Measurements from ENCODE around the gene TCF12.

Gene TCF12

DNA sequence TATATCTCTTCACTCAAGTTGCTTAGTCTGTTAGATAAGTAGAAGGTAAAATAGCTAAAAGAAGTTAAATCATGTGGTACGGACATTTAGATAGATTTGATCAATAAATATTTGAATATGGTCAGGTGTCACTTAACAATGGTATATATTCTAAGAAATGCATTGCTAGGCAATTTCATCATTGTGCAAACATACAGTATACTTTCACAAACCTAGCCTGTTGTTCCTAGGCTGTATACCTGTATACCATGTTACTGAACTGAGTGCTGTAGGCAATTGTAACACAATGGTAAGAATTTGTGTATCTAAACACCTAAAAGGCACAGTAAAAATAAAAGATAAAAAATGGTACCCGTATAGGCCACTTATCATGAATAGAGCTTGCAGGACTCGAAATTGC, 345.1 kb downstream of the TCF12 start:
- no peak overlapping the region for H3K4me3 Mint-ChIP-seq
- H3K9me3 Mint-ChIP-seq (ENCODE audit: low read depth), result no peaks in the 10 kb centered on the region
- peaks cover 16% of the 10 kb centered on the region for H3K36me3 Mint-ChIP-seq
- H3K27me3 Mint-ChIP-seq, result no peaks in the 10 kb centered on the region
- no peaks in the 10 kb centered on the region for H3K4me1 Mint-ChIP-seq (ENCODE audit: low read depth)
- no peak overlapping the region for H3K27ac Mint-ChIP-seq

DNA sequence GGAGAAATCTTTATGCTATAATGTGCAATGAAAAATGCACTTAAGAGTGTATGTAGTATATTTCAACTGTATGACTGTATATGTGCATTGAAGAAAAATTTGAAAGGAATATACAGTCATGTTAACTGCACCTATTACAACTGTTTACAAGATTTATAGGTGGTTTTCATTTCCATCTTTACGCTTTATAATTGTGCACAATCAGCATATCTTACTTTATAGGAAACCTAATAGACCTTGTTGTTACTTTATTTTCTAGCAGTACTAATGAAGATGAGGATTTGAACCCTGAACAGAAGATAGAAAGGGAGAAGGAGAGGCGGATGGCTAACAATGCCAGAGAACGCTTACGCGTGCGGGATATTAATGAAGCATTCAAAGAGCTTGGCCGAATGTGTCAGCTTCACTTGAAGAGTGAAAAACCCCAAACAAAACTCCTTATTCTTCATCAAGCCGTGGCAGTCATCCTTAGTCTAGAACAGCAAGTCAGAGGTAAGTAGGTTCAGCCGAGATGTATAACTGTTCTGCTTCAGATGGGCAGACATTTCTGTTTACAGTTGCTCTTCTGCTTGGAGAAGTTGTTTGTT, 354.4 kb downstream of the TCF12 start:
- Mint-ChIP-seq H3K27ac (no peak overlapping the region), H3K36me3 (peaks cover 29% of the 10 kb centered on the region), H3K9me3 (ENCODE audit: low read depth) (no peaks in the 10 kb centered on the region), H3K4me3 (no peak overlapping the region), H3K4me1 (ENCODE audit: low read depth) (peaks cover 1% of the 10 kb centered on the region), H3K27me3 (no peaks in the 10 kb centered on the region)

DNA sequence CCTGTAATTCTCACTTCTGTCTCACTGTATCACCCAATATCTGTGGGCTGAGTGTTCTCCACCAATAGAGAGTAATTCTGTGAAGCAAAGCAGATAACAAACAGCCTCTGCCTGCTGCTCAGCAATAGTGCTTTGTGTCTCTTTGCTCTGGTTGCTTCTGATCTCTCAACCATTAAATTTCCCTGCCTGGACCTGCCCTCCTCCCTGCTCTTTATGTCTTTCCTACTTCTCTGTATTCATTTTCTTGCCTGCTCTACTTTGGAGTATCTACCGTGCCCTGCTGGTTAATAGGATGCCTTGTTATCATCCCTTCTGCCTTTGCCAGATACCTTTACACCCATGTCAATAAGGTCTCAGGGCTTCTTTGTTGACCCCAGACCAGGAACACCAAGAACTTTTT, 355.0 kb downstream of the TCF12 start:
- H3K4me3 Mint-ChIP-seq, result no peak overlapping the region

DNA sequence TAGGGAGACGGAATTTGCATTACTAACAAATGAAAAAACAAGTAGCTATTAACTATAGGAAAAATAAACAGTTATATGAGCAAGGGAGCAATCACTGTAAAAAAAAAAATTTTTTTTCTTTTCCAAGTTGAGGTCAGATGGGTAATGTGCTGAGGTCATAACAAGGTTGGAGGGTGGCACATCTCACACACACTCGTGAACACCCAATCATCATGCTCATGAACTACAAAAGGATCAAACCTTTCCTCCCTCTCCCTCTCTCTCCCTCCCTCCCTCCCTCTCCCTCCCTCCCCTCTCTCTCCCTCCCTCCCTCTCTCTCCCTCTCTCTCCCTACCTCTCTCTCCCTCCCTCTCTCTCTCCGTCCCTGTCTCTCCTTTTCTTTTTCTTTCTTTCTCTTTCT, 360.0 kb downstream of the TCF12 start:
- Mint-ChIP-seq H3K27me3 (no peaks in the 10 kb centered on the region), H3K4me1 (ENCODE audit: low read depth) (no peaks in the 10 kb centered on the region), H3K27ac (no peak overlapping the region), H3K9me3 (ENCODE audit: low read depth) (no peaks in the 10 kb centered on the region), H3K36me3 (peaks cover 30% of the 10 kb centered on the region), H3K4me3 (no peak overlapping the region)

More for the DNA sequence above, 355.0 kb downstream of the TCF12 start:
- Mint-ChIP-seq H3K27me3 (no peaks in the 10 kb centered on the region), H3K9me3 (ENCODE audit: low read depth) (no peaks in the 10 kb centered on the region), H3K4me1 (ENCODE audit: low read depth) (peaks cover 1% of the 10 kb centered on the region), H3K36me3 (peaks cover 32% of the 10 kb centered on the region), H3K27ac (no peak overlapping the region)

DNA sequence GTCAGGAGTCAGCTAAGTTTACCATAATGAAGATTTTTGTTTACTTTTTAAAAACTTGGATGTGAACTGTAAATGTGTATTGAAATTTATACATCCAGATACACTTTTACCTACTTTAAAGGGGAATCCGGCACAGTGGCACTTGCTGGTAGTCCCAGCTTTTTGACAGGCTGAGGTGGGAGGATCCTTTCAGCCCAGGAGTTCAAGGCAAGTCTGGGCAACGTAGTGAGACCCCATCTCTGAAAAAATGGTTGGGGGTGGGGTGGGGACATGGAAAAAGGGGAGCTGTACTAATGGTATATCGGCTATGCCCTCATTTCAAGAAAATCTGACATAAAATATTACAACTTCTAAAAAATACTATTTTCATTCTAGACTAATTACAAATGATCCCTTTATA, 362.0 kb downstream of the TCF12 start:
- Mint-ChIP-seq H3K4me3 (no peak overlapping the region), H3K4me1 (ENCODE audit: low read depth) (peaks cover 7% of the 10 kb centered on the region), H3K9me3 (ENCODE audit: low read depth) (no peaks in the 10 kb centered on the region), H3K36me3 (peaks cover 38% of the 10 kb centered on the region), H3K27ac (no peak overlapping the region), H3K27me3 (no peaks in the 10 kb centered on the region)

DNA sequence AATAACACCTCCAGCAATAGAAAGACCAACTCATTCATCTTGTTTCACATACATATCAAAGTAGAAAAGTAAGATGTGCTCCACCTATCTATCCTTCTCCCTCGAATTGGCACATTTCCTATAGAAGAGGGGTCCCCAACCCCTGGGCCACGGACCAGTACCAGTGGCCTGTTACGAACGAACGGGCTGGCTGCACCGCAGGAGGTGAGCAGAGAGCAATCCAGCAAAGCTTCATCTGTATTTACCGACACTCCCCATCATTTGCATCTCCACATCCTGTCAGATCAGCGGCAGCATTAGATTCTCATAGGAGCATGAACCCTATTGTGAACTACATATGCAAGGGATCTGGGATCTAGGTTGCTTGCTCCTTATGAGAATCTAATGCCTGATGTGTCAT, 362.9 kb downstream of the TCF12 start:
- Mint-ChIP-seq H3K36me3 (peaks cover 39% of the 10 kb centered on the region), H3K4me3 (no peak overlapping the region), H3K27ac (no peak overlapping the region), H3K9me3 (ENCODE audit: low read depth) (no peaks in the 10 kb centered on the region), H3K27me3 (no peaks in the 10 kb centered on the region), H3K4me1 (ENCODE audit: low read depth) (peaks cover 7% of the 10 kb centered on the region)

DNA sequence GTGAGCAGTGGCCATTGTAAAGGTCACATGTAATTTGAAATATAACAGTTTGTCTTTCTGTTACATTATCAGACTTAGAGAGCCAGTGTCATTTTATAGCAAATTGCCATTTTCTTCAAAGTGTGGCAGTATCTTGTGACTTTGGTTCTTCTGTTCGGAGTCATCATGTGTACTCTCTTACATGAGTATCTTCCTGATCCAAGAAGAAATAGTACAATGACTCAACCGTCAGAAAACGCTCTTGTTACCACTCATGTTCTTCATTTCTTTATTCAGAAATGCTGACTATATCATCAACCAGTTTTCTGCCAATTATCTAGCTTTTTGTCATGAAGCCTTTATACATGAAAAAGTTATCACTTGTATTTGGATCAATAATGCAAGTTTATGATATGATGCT, 364.2 kb downstream of the TCF12 start:
- Mint-ChIP-seq H3K4me3 (no peak overlapping the region), H3K27ac (no peak overlapping the region), H3K4me1 (ENCODE audit: low read depth) (peaks cover 7% of the 10 kb centered on the region), H3K9me3 (ENCODE audit: low read depth) (no peaks in the 10 kb centered on the region), H3K27me3 (no peaks in the 10 kb centered on the region), H3K36me3 (peaks cover 41% of the 10 kb centered on the region)

DNA sequence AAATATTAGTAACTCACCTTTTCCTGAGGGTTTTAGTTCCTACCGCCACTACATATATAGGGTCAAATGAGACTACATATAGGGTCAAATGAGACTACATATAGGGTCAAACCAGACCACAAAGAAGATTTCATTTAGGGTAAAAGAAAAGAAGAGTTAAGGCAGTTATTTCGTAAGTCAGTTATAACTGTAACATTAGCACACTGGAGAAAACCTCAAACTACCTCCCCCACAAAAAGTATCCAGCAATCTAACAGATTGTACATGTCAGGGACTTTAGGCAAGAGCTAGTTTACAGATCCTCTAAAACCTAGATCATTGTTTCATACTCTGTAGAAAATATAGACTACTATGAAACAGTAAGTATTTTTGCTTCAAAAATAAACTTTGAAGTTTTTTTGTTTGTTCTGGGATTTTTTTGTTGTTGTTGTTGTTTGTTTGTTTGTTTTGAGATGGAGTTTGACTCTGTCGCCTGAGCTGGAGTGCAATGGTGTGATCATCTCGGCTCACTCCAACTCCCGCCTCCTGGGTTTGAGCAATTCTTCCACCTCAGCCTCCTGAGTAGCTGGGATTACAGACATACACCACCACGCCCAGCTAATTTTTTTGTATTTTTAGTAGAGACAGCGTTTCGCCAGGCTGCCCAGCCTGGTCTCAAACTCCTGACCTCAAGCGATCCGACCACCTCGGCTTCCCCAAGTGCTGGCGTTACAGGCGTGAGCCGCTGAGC, 365.5 kb downstream of the TCF12 start:
- Mint-ChIP-seq H3K9me3 (ENCODE audit: low read depth) (no peaks in the 10 kb centered on the region), H3K4me3 (no peak overlapping the region), H3K27me3 (no peaks in the 10 kb centered on the region), H3K4me1 (ENCODE audit: low read depth) (peaks cover 7% of the 10 kb centered on the region), H3K27ac (no peak overlapping the region), H3K36me3 (peaks cover 43% of the 10 kb centered on the region)

DNA sequence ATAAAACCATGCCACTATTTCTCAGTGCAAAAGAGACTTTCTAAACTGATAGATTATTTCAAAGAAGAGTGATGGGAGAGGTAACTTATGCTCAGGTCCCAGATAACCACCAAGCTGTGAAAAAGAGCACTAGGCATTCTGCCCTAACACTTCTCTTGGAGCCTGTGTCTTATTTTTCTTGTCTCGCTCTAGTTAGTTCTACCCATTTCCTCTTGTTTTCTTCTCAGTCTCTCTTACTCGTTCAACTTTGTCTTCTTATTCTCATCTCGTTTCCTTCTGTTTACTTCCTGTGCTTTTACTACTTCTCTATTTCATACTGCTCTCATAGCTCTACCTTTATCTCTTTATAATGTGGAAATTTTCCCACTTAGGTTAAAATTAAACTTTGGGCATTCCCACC, 366.1 kb downstream of the TCF12 start:
- Mint-ChIP-seq H3K27me3 (no peaks in the 10 kb centered on the region), H3K36me3 (peaks cover 45% of the 10 kb centered on the region), H3K4me3 (no peak overlapping the region), H3K4me1 (ENCODE audit: low read depth) (peaks cover 7% of the 10 kb centered on the region), H3K27ac (no peak overlapping the region), H3K9me3 (ENCODE audit: low read depth) (no peaks in the 10 kb centered on the region)

DNA sequence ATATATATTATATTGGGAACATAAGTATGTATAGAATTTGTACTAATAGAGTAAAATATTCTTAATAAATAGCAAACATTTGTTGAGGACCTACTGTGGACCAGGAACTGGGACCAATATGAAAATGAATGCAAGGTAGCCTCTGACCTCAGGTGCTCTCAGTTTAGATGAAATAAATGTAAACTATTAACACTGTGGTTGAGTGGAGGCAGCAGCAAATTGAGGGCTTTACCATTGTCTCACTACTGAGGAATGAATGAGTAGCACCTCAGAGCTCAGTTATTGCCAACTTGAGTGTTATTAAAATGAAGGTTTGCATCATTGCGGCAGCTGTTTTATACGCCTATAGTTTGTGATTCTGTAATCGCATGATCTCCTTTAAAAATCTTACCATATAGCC, 366.9 kb downstream of the TCF12 start:
- H3K27me3 Mint-ChIP-seq, result no peaks in the 10 kb centered on the region
- no peaks in the 10 kb centered on the region for H3K9me3 Mint-ChIP-seq (ENCODE audit: low read depth)
- no peak overlapping the region for H3K27ac Mint-ChIP-seq
- H3K4me1 Mint-ChIP-seq (ENCODE audit: low read depth), result peaks cover 7% of the 10 kb centered on the region
- H3K4me3 Mint-ChIP-seq, result no peak overlapping the region
- H3K36me3 Mint-ChIP-seq, result peaks cover 47% of the 10 kb centered on the region

DNA sequence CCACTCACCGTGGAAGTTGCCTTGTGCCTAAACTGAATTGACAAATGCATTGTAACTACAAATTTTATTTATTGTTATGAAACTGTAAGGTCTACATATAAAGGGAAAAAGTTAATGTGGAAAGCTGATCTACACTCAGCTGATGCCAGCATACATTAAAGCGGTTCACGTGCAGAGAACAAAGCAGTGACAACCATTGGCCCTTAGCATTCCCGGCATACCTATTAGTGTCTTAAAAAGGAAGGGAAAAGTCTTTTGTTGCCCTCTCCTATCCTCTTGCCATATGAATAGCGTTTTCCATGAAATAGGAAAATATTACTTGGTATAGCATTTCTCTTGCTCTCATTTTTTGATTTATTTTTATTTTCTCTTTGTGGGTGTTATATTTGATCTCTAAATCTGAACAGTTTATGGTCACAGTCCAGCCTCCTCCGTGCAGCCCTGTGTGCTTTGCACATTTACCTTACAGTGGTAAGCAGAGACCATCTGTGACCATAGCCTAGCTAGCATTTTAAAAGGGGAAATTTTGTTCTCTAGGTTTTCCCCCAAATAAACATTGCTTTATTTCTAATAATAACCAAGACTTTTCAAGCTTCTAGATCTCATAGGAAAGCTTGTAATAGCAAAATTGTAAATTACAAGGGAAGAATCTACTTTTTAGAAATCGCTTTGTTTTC, 368.1 kb downstream of the TCF12 start:
- Mint-ChIP-seq H3K27me3 (no peaks in the 10 kb centered on the region), H3K4me3 (no peak overlapping the region), H3K9me3 (ENCODE audit: low read depth) (no peaks in the 10 kb centered on the region), H3K27ac (no peak overlapping the region), H3K4me1 (ENCODE audit: low read depth) (peaks cover 7% of the 10 kb centered on the region), H3K36me3 (peaks cover 50% of the 10 kb centered on the region)

DNA sequence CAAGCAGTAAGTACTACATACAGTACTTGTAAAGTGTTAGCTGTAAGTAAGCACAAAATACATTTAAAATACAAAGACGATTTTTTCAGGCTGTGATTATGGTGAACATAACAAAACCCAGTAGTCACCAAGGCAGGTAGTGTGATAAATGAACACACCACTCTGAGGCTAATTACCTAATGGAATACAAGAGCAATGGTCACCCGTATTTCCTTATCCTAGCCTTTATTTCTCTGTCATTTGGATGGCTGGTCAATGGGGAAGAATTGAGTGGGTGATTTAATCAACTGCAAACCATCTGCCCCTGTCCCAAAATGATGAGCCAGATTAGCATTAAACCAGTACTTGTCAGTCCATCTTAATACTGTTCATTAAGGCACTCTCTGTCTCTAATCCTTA, 368.7 kb downstream of the TCF12 start:
- H3K4me3 Mint-ChIP-seq, result no peak overlapping the region
- peaks cover 7% of the 10 kb centered on the region for H3K4me1 Mint-ChIP-seq (ENCODE audit: low read depth)
- no peaks in the 10 kb centered on the region for H3K9me3 Mint-ChIP-seq (ENCODE audit: low read depth)
- H3K27ac Mint-ChIP-seq, result no peak overlapping the region
- H3K27me3 Mint-ChIP-seq, result no peaks in the 10 kb centered on the region
- H3K36me3 Mint-ChIP-seq, result peaks cover 52% of the 10 kb centered on the region

DNA sequence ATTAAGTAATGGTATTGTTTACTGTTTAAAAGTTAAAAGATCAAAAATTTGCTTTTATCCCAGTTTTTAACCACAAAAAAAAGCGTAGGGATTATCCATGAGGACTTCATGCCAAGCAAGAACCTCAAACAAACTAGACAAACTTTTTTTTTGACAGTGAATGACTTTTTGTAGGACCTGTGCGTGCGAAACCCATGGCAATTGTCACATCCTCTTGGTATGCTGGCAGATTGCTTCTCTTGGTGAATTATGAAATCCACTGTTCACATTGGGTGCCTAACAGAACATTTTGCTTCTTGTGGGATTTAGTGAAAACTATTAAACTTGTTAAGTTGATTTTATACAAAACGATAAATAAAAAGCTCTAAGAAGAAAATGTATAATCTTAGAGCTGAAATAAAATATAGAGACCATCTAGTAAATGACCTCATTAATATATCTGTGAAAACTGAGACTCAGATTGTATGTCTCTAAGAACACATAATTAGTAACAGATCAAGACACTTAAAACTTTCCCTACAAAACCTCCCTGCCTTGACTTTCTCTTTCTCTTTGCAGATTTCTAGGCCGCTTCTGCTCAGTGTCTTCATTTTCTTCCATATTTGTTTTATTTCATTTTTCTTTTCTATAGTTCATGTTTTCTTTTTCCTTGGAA, 370.6 kb downstream of the TCF12 start:
- Mint-ChIP-seq H3K4me3 (no peak overlapping the region), H3K9me3 (ENCODE audit: low read depth) (no peaks in the 10 kb centered on the region), H3K27me3 (no peaks in the 10 kb centered on the region), H3K27ac (no peak overlapping the region), H3K36me3 (peaks cover 49% of the 10 kb centered on the region), H3K4me1 (ENCODE audit: low read depth) (peaks cover 5% of the 10 kb centered on the region)

DNA sequence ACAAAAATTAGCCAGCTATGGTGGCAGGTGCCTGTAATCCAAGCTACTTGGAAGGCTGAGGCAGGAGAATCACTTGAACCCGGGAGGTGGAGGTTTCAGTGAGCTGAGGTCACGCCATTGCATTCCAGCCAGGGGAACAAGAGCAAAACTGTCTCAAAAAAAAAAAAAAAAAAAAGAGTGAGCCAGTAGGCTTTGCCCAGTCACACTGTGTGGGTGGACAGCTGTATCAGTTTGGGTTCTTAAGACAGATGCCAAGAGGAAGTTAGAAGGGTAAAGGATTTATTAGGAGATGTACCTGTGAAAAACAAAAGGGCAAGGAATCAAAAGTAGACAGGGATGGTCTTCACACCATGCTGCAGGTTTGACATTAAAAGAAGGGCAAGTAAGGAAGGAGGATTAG, 371.7 kb downstream of the TCF12 start:
- no peak overlapping the region for H3K4me3 Mint-ChIP-seq
- no peaks in the 10 kb centered on the region for H3K27me3 Mint-ChIP-seq
- no peaks in the 10 kb centered on the region for H3K4me1 Mint-ChIP-seq (ENCODE audit: low read depth)
- H3K27ac Mint-ChIP-seq, result no peak overlapping the region
- peaks cover 44% of the 10 kb centered on the region for H3K36me3 Mint-ChIP-seq
- no peaks in the 10 kb centered on the region for H3K9me3 Mint-ChIP-seq (ENCODE audit: low read depth)

DNA sequence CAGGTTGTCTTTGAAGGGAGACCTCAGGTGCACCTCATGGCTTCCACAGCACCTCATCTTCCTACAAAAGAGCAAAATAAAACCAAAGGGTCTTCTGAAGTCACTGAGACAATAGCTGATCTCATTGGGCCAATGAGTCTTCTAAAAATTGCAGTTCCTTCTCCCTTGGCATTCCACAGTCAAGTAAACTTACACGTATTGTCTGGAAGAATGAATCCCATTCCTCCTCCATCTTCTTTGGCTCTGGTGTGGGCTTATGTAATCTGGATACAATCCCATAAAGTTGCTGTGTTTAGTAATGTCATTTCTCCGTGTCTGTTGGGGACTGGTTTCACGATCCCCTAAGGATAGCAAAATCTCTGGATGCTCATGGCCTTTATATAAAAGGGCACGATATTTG, 372.4 kb downstream of the TCF12 start:
- Mint-ChIP-seq H3K27ac (no peak overlapping the region), H3K4me1 (ENCODE audit: low read depth) (no peaks in the 10 kb centered on the region), H3K4me3 (no peak overlapping the region), H3K27me3 (no peaks in the 10 kb centered on the region), H3K9me3 (ENCODE audit: low read depth) (no peaks in the 10 kb centered on the region), H3K36me3 (peaks cover 41% of the 10 kb centered on the region)

Data from activated naive CD8-positive, alpha-beta T cell (primary cell).